HepG2 (cell line): Measurements from ENCODE around the gene RTN4RL2. TPM values are rescaled to one million over a fixed set of nuclear protein-coding genes. Genes with fewer than 3 reads are reported as not detected.

Experiments
- ATAC-seq: fragments of 200-7000 bp; cut with Tn5 transposase; 3 replicates; pipeline ENCODE4 v1.9.1; 2020; ENCODE audit warnings: mild to moderate bottlenecking, moderate library complexity
- BruUV-seq: library from RNA; stranded (reverse); fragments of 400-500 nt; replicated peaks from 2 replicates; lab custom pipeline; 2021; lab: Mats Ljungman, UMichigan
- CTCF ChIA-PET: fragments of 300-600 bp; formaldehyde crosslinking; extraction: SDS; loops from one replicate; lab custom pipeline; 2021; ENCODE audit warnings: low total read pairs, inconsistent platforms, low intra/inter-chr PET ratio; lab: Yijun Ruan, JAX
- POLR2A ChIA-PET: fragments of 350-600 bp; sonication (Branson Sonifier 250); formaldehyde crosslinking; loops from one replicate; lab custom pipeline; 2020; ENCODE audit warnings: antibody characterized with exemption, inconsistent platforms; lab: Yijun Ruan, JAX
- DNase-seq: peaks from one replicate; pipeline ENCODE4 v3.0.0-alpha.2; 2015; ENCODE audit warnings: low spot score
- FAIRE-seq: peaks from 3 replicates; lab custom pipeline; 2011; peaks lifted over from hg19 to GRCh38; lab: Jason Lieb, UNC
- H2AFZ ChIP-seq: one replicate; pipeline ENCODE4 v1.6.1; 2011; ENCODE audit warnings: low read length, inconsistent platforms
- H3K27ac ChIP-seq: fragments of 300-600 bp; 3 replicates; pipeline ENCODE4 v1.8.0; 2011; ENCODE audit warnings: mixed run types, mild to moderate bottlenecking, mixed read lengths, low read length, inconsistent platforms; ENCODE audit not compliant: insufficient read depth; ENCODE audit errors: extremely low read length
- H3K27me3 ChIP-seq, 2 experiments: fragments of 200-600 bp in 1 of 2; 2 replicates in 1 of 2; 3 replicates in 1 of 2; pipeline versions ENCODE4 v1.6.0 to v1.8.0; 2011; ENCODE audit warnings: low read length in 2 of 2, mild to moderate bottlenecking in 2 of 2, moderate library complexity in 2 of 2, inconsistent platforms in 1 of 2; ENCODE audit not compliant: insufficient read depth in 2 of 2, control insufficient read depth in 1 of 2
- H3K36me3 ChIP-seq, 2 experiments: fragments of 200-600 bp in 1 of 2; replicated peaks in 1 of 2; 2 replicates in 1 of 2; 3 replicates in 1 of 2; pipeline versions ENCODE4 v1.5.1 to v1.8.0; 2011; ENCODE audit warnings: low read length in 2 of 2, inconsistent platforms in 1 of 2; ENCODE audit not compliant: insufficient read depth in 2 of 2, control insufficient read depth in 1 of 2
- H3K4me1 ChIP-seq: 2 replicates; pipeline ENCODE4 v1.5.1; 2012; ENCODE audit warnings: low read length, inconsistent platforms; ENCODE audit not compliant: insufficient read depth
- H3K4me2 ChIP-seq: 2 replicates; pipeline ENCODE4 v1.6.0; 2011; ENCODE audit warnings: low read depth, low read length, inconsistent platforms
- H3K4me3 ChIP-seq, 3 experiments: fragments of 200-600 bp in 1 of 3; sonication (generic), shearing (Covaris generic) in 1 of 3; replicated peaks in 1 of 3; 2 replicates each; pipeline ENCODE4 v1.5.1; 2011 to 2016; ENCODE audit warnings: low read length in 3 of 3, inconsistent platforms in 2 of 3, low read depth in 2 of 3, mild to moderate bottlenecking in 2 of 3, control low read depth in 1 of 3, mixed read lengths in 1 of 3; ENCODE audit not compliant: insufficient read depth in 1 of 3
- H3K79me2 ChIP-seq: one replicate; pipeline ENCODE4 v1.6.1; 2011; ENCODE audit warnings: low read length, inconsistent platforms; ENCODE audit not compliant: insufficient read depth
- H3K9ac ChIP-seq: 2 replicates; pipeline ENCODE4 v1.6.0; 2011; ENCODE audit warnings: mild to moderate bottlenecking, low read depth, low read length, inconsistent platforms; ENCODE audit not compliant: insufficient read depth
- H3K9me3 ChIP-seq: 2 replicates; pipeline ENCODE4 v1.5.1; 2012; ENCODE audit warnings: mild to moderate bottlenecking, low read length
- H4K20me1 ChIP-seq: 2 replicates; pipeline ENCODE4 v1.6.0; 2011; ENCODE audit warnings: inconsistent platforms, mild to moderate bottlenecking, low read length, moderate library complexity; ENCODE audit not compliant: insufficient read depth
- NCOA1 ChIP-seq: sonication (generic); formaldehyde crosslinking; IDR thresholded peaks from 2 replicates; pipeline ENCODE4 v1.9.0; 2021; ENCODE audit warnings: missing genetic modification reagents
- POLR2A ChIP-seq, 2 experiments: IDR thresholded peaks; 2 replicates each; pipeline ENCODE4 v1.6.1; 2011; ENCODE audit warnings: low read depth in 2 of 2, low read length in 2 of 2, mild to moderate bottlenecking in 1 of 2, moderate library complexity in 1 of 2; ENCODE audit not compliant: insufficient read depth in 1 of 2
- ZNF432 ChIP-seq: sonication (generic); formaldehyde crosslinking; IDR thresholded peaks from 2 replicates; pipeline ENCODE4 v1.5.0; 2020; ENCODE audit warnings: missing genetic modification reagents, mild to moderate bottlenecking, borderline replicate concordance
- ZNF782 ChIP-seq: sonication (generic); formaldehyde crosslinking; IDR thresholded peaks from 2 replicates; pipeline ENCODE4 v1.4.0; 2020; ENCODE audit warnings: missing genetic modification reagents, mild to moderate bottlenecking, borderline replicate concordance
- ZNF878 ChIP-seq: sonication (generic); formaldehyde crosslinking; IDR thresholded peaks from 2 replicates; pipeline ENCODE4 v1.8.1; 2023; ENCODE audit warnings: mild to moderate bottlenecking, missing genetic modification reagents, moderate library complexity
- WGBS: methylation state at CpG from one replicate; pipeline ENCODE4 v1.1.6; 2017; ENCODE audit warnings: low lambda C conversion rate; 5-methylcytosine and 5-hydroxymethylcytosine counted together
- in situ Hi-C: cut with HindIII; loops from 2 replicates; pipeline ENCODE4 v1.10.0; 2017; ENCODE audit warnings: low pct_unique_long_range_greater_than_20kb; ENCODE audit not compliant: extremely low pct_ligation_motif_present
- intact Hi-C: fragments of 100-400 bp; cut with micrococcal nuclease; formaldehyde crosslinking; loops from one replicate; pipeline ENCODE4 v1.10.0; 2022; ENCODE audit not compliant: unreplicated experiment
- polyA plus RNA-seq, 8 experiments: library from polyadenylated mRNA; depleted of rRNA in 3 of 8; stranded (reverse) in 7 of 8; unstranded in 1 of 8; fragments of >200 nt; fragmentation: Illumina TruSeq in 4 of 8; extraction: Trizol in 4 of 8; gene quantifications; 2 replicates each; pipeline versions ENCODE4 v1.2.1 to v1.2.3, GENCODE V29; 2011 to 2016; ENCODE audit warnings: low read depth in 4 of 8, missing spikeins in 1 of 8, mixed read lengths in 1 of 8; ENCODE audit not compliant: insufficient read depth in 1 of 8
- total RNA-seq, 5 experiments: library from RNA; depleted of rRNA; stranded (reverse); fragments of >200 nt; fragmentation: Illumina TruSeq; extraction: Trizol; gene quantifications; 2 replicates each; pipeline ENCODE4 v1.2.3, GENCODE V29; 2016; ENCODE audit warnings: low read depth in 1 of 5
- TF ChIP-seq, protein P1 (sequence below): sonication (generic); formaldehyde crosslinking; IDR thresholded peaks from 2 replicates; pipeline ENCODE4 v1.4.0; 2020; ENCODE audit warnings: missing genetic modification reagents, borderline replicate concordance

The RTN4RL2 gene
- total and polyA plus RNA-seq, 2 of the 13 experiments (the other 11 are each of a cell fraction or from before 2014, with no cell fraction given) = 1.3 to 4.3 TPM

DNA sequence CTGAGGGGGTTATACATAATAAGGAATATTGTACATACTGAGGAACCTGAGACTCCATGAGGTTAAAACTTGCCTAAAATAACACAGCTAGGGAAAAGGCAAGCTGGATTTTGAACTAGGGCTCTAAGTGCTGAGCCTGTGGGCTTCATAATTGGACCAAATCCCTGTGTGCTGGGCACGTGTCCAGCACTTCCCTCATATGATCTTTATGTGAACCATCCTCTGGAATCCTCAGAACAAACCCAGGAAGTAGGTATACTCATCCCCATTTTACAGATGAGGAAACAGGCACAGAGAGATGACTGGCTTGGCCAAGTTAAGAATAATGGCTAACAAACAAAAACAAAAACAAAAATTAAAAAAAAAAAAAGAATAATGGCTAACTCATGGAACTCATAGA, 14.9 kb downstream of the RTN4RL2 start:
- H4K20me1 ChIP-seq = no peaks in the 10 kb centered on the region
- ATAC-seq (no peak), DNase-seq (no peak), FAIRE-seq (no peak)
- WGBS = 50% methylated on average over 1 of the region's 1 CpG
- intact Hi-C loops = no loop called here
- H3K9ac ChIP-seq = no peak overlapping the region
- no peaks in the 10 kb centered on the region for H3K79me2 ChIP-seq
- no peak overlapping the region for H3K27ac ChIP-seq
- BruUV-seq = no TSS peak
- H3K4me3 ChIP-seq = no peak overlapping the region
- H3K4me2 ChIP-seq = no peak overlapping the region
- H2AFZ ChIP-seq = no peak overlapping the region
- TF ChIP-seq ZNF782 (CRISPR knock-in tag) = no peak
- TF ChIP-seq ZNF432 (CRISPR knock-in tag) = no peak
- TF ChIP-seq ZNF878 (CRISPR knock-in tag) = no peak
- no peaks in the 10 kb centered on the region for H3K27me3 ChIP-seq
- in situ Hi-C loops = no loop called here
- ChIA-PET CTCF (no interaction called here), POLR2A (interaction anchor here (0.8 to 1.3 kb wide), 3 partner anchors 18 to 41 kb away, joined by 3 to 6 read pairs (median 3); no protein-coding TSS in a partner anchor)
- no peaks in the 10 kb centered on the region for H3K36me3 ChIP-seq
- peaks cover 42% of the 10 kb centered on the region for H3K4me1 ChIP-seq
- H3K9me3 ChIP-seq = no peaks in the 10 kb centered on the region

DNA sequence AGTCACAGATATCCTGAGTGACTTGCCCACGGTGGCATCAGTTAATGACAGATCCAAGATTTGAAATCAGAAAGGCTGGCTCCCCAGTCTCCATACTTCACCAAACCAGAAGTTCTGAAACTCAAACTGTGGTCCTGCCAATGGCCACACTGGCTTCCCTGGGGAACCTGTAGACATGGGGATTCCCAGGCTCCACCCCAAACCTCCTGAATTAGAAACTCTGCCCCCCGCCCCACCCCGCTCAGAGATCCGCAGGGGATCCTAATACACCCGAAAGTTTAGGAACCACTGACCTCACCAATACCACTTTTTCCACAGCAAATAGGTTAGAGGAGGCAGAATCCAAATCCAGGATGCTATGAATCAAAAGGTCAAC, 15.3 kb downstream of the RTN4RL2 start:
- BruUV-seq = no TSS peak
- ATAC-seq = no peak
- DNase-seq = no peak
- Histone ChIP-seq H3K9ac (no peak overlapping the region), H3K79me2 (no peaks in the 10 kb centered on the region), H3K27ac (no peak overlapping the region), H2AFZ (no peak overlapping the region), H3K4me3 (no peak overlapping the region)
- ChIA-PET POLR2A (no interaction called here), CTCF (no interaction called here)
- 91% methylated on average over 5 of the region's 5 CpGs for WGBS
- in situ Hi-C loops = no loop called here
- FAIRE-seq = no peak
- TF ChIP-seq POLR2A (IDR thresholded peaks at IDR 0.05; ENCODE audit: insufficient read depth in 1 of 2, low read depth in 2 of 2, low read length in 2 of 2) (peak in 1 of 2 experiments; percentile 11; a peak in 1 of 4 replicates), NCOA1 (no peak)
- TF ChIP-seq, protein P1, sequence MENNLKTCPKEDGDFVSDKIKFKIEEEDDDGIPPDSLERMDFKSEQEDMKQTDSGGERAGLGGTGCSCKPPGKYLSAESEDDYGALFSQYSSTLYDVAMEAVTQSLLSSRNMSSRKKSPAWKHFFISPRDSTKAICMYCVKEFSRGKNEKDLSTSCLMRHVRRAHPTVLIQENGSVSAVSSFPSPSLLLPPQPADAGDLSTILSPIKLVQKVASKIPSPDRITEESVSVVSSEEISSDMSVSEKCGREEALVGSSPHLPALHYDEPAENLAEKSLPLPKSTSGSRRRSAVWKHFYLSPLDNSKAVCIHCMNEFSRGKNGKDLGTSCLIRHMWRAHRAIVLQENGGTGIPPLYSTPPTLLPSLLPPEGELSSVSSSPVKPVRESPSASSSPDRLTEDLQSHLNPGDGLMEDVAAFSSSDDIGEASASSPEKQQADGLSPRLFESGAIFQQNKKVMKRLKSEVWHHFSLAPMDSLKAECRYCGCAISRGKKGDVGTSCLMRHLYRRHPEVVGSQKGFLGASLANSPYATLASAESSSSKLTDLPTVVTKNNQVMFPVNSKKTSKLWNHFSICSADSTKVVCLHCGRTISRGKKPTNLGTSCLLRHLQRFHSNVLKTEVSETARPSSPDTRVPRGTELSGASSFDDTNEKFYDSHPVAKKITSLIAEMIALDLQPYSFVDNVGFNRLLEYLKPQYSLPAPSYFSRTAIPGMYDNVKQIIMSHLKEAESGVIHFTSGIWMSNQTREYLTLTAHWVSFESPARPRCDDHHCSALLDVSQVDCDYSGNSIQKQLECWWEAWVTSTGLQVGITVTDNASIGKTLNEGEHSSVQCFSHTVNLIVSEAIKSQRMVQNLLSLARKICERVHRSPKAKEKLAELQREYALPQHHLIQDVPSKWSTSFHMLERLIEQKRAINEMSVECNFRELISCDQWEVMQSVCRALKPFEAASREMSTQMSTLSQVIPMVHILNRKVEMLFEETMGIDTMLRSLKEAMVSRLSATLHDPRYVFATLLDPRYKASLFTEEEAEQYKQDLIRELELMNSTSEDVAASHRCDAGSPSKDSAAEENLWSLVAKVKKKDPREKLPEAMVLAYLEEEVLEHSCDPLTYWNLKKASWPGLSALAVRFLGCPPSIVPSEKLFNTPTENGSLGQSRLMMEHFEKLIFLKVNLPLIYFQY (CRISPR knock-in tag) = no peak
- TF ChIP-seq, all 625 proteins: peak for 1
- intact Hi-C loops = no loop called here
- Histone ChIP-seq H3K9me3 (no peaks in the 10 kb centered on the region), H3K27me3 (no peaks in the 10 kb centered on the region), H4K20me1 (no peaks in the 10 kb centered on the region), H3K4me2 (no peak overlapping the region), H3K4me1 (peaks cover 46% of the 10 kb centered on the region), H3K36me3 (no peaks in the 10 kb centered on the region)
